RWPE1 (cell line): ENCODE results near the gene ABCF3.
A peak's percentile ranks its signal among the peaks of the same experiment; 100 is the strongest.
"Not testable (repeated sequence)": the region's sequence is repeated elsewhere in the genome, so short reads cannot be mapped to it uniquely, and the experiment has no call there.

Experiments used
- CTCF ChIA-PET: fragments of 350-600 bp; sonication (Branson Sonifier 250); formaldehyde crosslinking; extraction: SDS; loops from one replicate; lab custom pipeline; 2021; lab: Yijun Ruan, JAX
- POLR2A ChIA-PET: fragments of 400-600 bp; formaldehyde crosslinking; extraction: SDS; loops from one replicate; lab custom pipeline; 2020; ENCODE audit warnings: antibody characterized with exemption; ENCODE audit not compliant: low non-redundant PET; lab: Yijun Ruan, JAX
- DNase-seq: peaks from one replicate; pipeline ENCODE4 v3.0.0; 2012; ENCODE audit warnings: low spot score
- H3K27ac ChIP-seq: fragments of 450-650 bp; 2 replicates; pipeline ENCODE4 v1.5.1; 2017
- CTCF ChIP-seq: fragments of 450-650 bp; conservative IDR thresholded peaks from 2 replicates; pipeline ENCODE4 v1.5.1; 2017; ENCODE audit warnings: low read depth, mild to moderate bottlenecking

The ABCF3 gene

GRCh38 chr3:184155644-184156521 is 30.1 kb upstream of the ABCF3 start:
- CTCF ChIA-PET: interaction anchor here (0.6 to 1.1 kb wide), 5 partner anchors 25 to 260 kb away, joined by 3 to 6 read pairs (median 4); no protein-coding TSS in a partner anchor
- DNase-seq: peak; percentile 35
- H3K27ac ChIP-seq: peak overlapping the region; percentile 95
- POLR2A ChIA-PET: no interaction called here
- no peak for TF ChIP-seq CTCF

GRCh38 chr3:184156522-184156955 is 29.5 kb upstream of the ABCF3 start:
- peak; percentile 36 for DNase-seq
- POLR2A ChIA-PET: no interaction called here
- CTCF ChIA-PET: interaction anchor here (1.1 kb wide), 1 partner anchor 261 kb away, joined by 6 read pairs; no protein-coding TSS in a partner anchor
- peak overlapping the region; percentile 95 for H3K27ac ChIP-seq
- TF ChIP-seq CTCF: no peak

- peak overlapping the region; percentile 95 for H3K27ac ChIP-seq
- TF ChIP-seq CTCF: no peak
- no peak for DNase-seq
- ChIA-PET POLR2A (no interaction called here), CTCF (no interaction called here)
Measured at GRCh38 chr3:184157206-184157605, 28.8 kb upstream of the ABCF3 start.

GRCh38 chr3:184158404-184158803 is 27.6 kb upstream of the ABCF3 start:
- no peak for DNase-seq
- TF ChIP-seq CTCF: no peak
- CTCF ChIA-PET: interaction anchor here (0.8 kb wide), 1 partner anchor 266 kb away, joined by 3 read pairs; no protein-coding TSS in a partner anchor
- H3K27ac ChIP-seq: no peak overlapping the region
- POLR2A ChIA-PET: interaction anchor here (0.7 kb wide), 2 partner anchors 13 to 19 kb away, joined by 4 read pairs; no protein-coding TSS in a partner anchor

GRCh38 chr3:184160456-184160855 is 25.5 kb upstream of the ABCF3 start:
- DNase-seq: no peak
- no peak for TF ChIP-seq CTCF
- peak overlapping the region; percentile 24 for H3K27ac ChIP-seq
- POLR2A ChIA-PET: no interaction called here
- CTCF ChIA-PET: interaction anchor here (0.6 to 0.8 kb wide), 2 partner anchors 82 to 129 kb away, joined by 3 to 5 read pairs; no protein-coding TSS in a partner anchor

GRCh38 chr3:184162571-184163070 is 23.4 kb upstream of the ABCF3 start:
- H3K27ac ChIP-seq, POLR2A ChIA-PET, DNase-seq, CTCF ChIA-PET: not testable (repeated sequence)
